Stimulated activated CD8-positive, alpha-beta memory T cell treated with anti-CD3 and anti-CD28 coated beads, Interleukin-7, amount 100 ng/mL, for 4 hours (primary cell): ENCODE measurements around the gene SMIM24.

Source experiments
- DNase-seq, 2 donors: peaks; one replicate each; pipeline ENCODE4 v3.0.0-alpha.2; 2020; ENCODE audit warnings: low read depth in 2 of 2

The SMIM24 gene

DNA sequence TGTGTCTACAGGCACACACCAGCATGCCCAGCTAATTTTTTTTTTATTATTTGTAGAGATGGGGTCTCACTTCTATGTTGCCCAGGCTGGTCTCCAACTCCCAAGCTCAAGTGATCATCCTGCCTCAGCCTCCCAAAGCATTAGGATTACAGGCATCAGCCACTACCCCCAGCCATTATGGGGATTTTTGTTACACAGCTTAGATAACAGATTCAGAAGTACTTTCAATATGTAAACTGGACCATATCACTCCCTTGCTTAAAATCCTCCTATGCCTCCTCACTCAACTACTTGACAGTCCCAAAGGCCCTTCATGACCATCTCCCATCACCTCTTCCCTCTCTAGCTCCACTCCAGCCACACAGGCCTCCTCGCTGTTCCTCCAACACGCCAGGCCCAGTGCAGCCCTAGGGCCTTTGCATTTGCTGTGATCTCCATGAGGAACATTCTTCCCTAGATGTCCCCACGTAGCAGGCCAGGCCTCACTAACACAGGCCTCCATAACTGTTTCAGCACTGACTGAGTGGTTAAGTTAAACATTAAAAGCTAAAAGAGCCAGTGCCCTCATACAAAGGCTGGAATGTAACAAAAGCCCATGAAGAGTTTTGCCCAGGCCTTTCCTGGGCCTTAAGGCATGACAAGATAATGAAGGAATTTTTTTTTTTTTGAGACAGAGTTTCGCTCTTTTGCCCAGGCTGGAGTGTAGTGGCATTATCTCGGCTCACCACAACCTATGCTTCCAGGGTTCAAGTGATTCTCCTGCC, 17.6 kb upstream of the SMIM24 start:
- no peak for DNase-seq

DNA sequence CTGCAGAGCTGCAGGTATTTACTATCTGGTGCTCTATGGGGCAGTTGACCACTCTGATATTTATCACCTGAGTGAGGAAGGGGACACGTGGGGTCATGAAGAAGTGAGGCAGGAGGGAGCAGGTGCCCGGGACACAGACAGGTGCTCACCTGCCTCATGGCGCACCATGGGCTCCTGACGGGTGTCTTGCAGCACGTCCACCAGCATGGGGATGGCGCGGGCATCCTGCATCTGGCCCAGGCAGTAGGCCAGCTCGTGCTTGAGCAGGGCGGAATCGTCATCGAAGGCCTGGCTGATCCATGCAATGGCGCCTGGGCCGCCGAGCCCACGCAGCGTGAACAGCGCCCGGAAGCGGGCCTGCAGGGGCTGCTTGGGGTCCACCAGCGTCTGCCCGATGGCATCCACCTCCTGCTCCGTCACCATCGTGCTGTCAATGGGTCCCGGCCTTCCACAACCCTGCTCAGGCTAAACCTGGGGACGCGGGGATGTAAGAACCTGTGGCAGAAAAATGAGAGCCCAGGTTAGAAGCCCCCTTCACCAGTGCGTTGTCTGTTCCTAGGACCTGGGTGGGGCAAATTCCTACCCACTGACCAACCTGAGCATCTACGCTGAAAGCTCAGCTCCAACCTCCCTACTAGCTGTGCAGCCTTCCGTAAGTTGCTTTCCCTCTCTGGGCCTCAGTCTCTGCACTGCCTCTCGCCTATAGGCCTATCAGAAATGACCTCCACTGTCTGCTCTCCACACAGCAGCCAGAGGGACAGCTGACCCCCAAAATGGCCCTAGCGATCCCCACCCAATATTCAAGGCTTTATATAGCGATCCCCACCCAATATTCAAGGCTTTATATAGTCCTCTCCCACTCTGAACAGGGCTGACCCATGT, 16.3 kb upstream of the SMIM24 start:
- no peak for DNase-seq

DNA sequence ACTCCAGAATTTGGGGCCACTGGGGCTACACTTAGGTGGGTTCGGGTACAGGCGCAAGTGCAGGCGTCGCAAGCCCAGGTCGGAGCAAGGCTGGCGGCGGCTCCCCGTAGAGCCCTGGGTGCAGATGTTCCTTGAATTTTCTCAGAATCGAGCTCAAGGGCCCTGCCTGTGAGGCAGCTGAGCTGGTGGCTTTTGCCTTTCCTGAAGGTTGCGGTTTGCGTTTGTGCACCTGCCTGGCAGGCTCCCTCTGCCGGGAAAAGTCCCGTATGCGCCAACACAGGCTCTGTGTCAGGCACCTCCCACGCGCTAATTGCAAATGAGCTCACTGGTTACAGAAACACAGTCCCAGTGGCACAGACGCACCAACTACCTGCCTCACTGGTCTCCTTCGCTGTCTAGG, 14.2 kb upstream of the SMIM24 start:
- DNase-seq = peak in 1 of 2 donors; percentile 29

DNA sequence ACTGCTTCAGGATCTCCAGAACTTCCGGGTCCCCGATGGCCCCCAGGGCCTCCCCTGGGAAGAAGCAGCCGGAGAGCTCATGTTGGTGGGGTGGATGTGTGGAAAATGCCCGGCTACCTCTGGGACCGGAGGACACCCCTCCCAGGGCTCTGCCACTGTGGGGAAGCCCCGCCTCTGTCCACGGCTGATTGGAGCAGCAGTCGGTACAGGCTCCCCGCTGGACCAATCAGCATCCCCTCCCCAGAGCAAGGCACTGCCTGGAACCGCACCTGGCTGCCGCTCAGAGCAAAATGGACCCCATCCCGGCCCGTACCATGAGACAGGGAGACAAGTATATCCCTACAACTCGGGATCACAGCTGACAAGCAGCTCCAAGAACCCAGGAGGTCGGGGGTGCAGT, 13.7 kb upstream of the SMIM24 start:
- no peak for DNase-seq

DNA sequence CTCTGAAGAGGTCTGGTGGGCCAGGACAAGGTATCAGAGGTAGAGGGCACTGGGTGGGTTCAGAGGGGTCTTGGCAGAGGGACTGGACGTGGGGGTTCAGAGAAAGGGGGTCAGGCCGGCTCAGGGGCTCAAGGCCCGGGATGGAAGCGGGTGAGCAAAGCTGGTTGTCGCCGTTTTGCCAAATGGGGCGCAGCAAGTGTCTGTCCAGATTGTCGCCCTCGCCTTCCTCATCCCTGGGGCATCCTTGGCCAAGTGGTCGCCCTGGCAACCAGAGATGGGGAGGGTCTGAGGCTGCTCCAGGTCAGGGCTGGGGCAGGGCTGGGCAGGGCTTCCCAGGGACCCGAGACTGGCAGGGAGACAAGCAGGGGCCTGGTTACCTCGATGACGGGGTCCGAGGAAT, 13.3 kb upstream of the SMIM24 start:
- DNase-seq = no peak

DNA sequence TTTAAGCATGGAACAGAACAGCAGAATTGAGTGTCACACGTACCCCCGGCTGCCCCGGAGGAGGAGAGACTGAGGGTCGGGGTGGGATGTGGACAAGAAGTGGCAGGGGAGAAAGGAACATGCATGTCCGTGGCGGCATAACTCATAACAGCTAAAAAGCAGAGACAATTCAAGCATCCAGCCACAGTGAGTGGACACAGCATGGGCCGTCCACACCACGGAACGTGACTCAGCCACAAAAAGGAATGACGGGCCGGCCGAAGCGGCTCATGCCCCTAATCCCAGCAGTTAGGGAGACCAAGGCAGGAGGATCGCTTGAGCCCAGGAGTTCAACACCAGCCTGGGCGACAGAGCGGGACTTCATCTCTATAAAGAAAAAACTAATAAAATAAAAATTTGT, 12.6 kb upstream of the SMIM24 start:
- DNase-seq = no peak

DNA sequence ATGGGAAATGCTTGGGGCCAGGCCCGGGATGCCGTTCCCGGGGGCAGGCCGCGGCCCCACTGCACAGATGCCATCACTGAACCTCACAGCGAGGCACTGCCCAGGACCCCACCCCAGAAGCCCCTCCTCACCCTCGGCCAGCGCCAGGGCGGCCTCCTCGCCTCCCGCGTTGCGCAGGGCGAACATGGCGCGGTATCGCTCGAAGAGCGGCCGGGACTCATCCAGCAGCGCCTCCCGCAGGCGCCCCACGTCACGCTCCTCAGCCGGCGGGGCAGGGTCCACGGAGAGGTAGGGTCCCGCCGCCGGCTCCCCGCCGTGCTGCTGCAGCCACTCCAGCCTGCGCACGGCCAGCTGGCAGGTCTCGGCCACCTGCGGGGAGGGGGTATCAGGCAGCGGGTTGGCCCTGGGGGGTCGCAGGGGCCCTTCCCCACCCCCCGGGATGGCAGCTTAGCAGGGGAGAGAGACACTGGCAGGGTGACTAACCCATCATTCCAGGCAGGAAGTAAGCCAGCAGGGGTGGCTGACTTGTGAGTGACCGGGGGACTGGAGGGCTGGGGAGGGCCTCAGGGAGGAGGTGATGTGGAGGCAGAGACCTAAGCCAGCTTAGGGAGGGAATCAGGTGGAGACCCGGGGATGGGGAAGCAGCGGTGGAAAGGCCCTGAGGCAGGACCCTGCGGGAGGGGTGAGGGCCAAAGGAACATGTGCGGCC, 12.0 kb upstream of the SMIM24 start:
- no peak for DNase-seq

DNA sequence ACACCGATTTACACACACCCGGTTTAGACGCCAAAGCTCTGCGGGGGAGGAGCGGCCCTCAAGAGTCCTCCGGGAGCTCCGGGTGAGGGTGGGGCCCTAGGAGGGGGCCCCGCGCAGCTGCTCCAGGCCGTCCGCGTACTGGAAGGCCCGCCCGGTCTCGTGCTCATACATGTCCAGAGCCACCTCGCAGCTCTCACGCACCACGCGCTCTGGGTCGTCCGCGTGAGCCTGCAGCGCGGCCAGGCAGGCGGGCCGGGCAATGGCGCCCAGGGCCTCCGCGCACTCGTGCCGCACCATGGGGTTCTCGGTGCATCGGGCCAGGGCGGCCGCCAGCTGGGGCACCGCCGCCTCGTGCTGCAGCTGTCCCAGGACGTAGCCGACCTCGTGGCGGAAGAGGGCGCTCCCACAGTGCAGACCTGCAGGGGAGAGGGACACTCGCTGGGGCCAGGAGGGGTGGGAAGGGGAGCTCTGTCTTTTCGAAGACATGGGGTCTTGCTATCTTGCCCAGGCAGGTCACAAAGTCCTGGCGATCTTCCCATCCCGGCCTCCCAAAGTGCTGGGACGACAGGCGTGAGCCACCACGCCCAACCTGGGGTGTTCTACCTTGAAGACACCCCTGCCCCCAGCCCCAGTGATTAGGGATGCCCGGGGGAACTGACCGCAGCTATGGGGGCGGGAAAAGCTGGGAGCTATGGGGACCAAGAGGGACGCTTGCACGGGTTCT, 11.2 kb upstream of the SMIM24 start:
- no peak for DNase-seq

DNA sequence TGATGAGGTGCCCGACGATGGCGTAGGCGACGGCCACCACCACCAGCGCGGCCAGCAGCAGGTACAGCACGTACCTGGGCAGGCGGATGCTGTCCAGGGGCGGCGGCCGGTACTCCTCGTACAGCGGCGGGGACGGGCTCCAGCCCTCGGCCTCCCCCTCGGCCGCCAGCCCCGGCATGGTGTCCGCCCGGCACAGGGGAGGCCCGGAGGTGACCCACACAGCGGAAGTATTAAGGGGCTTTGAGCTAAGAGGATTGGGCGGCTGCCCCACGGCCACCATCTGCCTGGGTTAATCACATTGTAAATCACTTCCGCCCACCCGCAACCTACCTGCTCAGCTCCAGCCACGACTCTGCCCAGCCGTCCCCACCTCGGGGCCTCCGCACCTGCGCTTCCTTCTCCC, 2.9 kb upstream of the SMIM24 start, which contains the start of gene SMIM44:
SMIM44 (minus strand) TSS at position 216 of the 403 bp plus-strand sequence; CDS start at position 178, 38 bp downstream.
- DNase-seq = no peak

DNA sequence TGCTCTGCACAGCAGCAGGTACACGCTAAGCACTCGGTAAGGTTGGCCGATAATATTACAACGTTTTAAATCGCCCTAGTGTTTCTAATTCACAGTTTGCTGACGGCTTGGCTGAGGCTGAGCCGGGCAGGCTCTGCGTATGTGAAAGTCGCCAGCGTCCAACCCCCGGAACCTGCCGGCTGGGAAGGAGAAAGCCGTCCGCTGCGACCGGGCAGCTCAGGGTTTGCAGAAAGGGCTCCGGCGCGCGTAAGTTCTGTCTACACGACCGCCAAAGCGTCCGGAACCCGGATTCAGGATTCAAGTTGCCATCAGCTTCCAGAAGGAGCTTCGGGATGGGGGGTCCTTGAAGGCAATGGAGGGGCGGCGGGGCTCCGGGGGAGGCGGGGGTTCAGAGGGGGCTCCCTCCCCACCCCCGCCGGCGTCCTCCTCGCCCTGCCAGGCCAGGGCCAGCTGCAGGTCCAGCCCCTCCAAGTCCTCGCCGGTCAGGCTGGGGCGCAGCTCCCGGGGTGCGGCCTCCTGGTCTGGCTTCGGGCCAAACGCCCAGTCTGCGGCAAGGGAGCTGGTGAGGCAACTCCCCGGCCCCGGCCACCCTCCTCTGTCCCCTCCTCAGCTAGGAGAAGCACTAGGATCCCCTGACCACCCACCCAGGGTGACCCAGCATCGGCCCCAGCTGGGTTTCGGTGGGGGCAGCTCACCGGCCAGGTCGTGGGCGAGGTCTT, 2.3 kb upstream of the SMIM24 start:
- DNase-seq = no peak

DNA sequence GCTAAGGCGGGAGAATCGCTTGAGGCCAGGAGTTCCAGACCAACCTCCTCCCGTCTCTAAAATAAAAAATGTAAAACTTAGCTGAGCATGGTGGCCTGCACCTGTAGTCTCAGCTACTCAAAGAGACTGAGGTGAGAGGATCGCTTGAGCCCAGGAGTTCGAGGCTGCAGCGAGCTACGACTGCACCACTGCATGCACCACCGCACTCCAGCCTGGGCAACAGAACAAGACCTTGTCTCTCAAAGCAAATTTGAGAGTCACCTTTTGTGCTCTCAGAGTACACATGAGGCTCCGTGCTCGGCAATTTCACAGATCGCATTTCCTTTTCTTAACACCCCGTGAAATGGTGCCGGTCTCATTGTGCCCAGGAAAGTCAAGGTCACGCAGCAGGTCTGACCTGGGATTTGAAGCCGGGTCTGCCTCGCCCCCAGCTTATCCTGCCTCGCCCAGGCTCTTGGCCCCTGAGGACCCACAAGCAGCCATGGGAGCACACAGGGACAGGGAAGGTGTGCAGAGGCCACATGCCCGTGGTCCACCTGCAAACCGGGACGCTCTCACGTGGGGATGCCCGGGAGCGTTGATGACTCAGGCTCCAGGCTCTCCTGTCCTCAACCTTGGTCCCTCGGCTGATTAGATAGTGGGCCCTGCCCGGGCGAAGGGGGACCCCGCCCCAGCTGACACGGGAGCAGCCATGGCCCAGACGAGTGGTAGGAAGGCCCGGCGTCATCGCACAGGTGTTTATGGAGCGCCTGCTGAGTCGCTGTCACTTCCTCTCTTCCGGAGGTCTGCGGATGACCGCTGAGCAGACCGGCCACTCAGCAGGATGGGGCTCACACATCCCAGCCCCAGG, 1.1 kb upstream of the SMIM24 start:
- no peak for DNase-seq

DNA sequence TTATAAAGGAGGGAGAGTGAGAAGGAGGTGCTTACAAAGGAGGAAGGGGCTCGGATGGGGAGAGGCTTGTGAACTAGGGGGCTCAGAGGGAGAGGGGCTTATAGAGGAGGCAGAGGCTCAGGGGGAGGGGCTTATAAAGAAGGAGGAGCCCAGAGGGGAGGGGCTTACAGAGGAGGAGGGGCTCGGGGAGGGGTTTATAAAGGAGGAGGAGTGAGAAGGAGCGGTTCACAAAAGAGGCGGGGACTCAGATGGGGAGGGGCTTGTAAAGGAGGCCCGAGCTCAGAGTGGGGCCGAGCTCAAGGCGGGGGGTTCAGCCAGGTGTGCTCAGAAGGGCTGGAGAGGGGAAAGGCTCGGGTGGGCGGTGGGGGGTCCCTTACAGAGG, 500 bp downstream of the SMIM24 start:
- no peak for DNase-seq

DNA sequence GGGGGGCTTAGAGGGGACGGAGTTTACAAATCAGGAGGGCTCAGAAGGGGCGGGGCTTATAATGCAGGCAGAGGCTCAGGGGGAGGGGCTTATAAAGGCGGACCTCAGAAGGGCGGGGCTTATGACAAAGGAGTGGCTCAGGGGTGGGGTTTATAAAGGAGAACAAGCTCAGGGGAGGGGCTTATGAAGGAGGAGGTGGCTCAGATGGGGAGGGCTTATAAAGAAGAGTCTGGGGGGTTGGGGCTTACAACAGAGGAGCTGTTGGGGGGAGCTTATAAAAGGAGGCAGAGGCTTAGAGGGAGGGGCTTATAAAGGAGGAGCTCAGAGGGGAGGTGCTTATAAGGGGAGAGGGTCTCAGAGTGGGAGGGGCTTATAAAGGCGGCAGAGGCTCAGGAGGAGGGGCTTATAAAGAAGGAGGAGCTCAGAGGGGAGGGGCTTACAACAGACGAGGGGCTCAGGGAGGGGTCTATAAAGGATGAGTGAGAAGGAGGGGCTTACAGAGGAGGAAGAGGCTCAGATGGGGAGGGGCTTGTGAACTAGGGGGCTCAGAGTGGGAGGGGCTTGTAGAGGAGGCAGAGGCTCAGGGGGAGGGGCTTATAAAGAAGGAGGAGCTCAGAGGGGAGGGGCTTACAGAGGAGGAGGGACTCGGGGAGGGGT, 1.0 kb downstream of the SMIM24 start:
- DNase-seq = peak in 1 of 2 donors; percentile 17

DNA sequence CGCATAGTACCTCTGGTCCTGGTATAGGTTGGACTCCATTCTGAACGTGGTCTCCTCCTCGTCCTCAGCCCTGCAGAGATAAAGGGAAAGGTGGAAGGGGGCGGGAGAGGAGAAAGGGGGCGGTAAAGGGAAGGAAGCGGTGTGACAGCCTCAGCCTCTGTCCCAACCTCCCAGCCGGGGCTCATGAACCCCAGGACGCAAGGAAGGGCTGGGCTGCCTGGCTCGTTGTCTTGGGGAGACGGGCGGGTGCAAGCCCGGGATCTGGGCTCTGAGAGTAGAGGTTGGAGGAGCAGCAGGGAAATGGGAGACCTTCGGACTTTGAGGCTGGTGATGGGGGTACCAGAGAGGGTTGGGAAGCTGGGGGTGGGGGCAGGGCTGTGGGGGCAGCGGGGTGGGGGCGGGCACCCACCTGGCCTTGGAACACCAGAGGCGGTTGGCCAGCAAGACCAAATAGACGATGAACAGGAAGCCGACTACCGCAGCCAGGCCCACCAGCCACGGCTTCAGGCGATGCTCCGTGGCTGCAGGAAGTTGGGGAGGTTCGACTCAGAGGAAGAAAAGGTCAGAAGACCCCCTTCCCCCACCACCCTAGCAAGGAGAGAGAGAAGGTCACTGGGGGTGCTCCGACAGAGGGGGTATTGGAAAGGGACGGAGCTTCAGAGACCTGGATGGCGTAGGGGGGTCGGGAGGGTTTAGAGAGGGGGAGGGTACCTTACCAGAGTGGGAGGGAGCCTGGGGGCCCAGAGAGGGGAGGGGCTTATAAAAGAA, 1.7 kb downstream of the SMIM24 start:
- no peak for DNase-seq

DNA sequence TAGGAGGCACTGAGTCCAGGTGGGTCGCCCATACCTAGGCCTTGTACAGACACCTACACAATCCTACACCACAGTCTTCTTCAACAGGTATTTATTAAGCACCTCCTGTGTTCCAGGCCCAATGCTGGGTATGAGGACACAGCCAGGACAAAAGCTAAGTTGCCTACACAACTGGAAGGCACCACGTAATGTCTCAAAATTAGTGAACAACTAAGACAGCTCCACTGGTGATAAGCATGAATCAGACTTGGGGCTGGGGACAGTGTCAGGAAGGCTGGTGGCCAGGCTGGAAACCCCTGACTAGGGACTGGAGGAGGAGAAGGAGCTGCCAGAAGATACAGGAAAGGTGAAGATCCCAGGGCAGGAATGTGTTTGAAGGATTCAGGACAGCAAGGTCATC, 2.4 kb downstream of the SMIM24 start:
- DNase-seq = no peak

DNA sequence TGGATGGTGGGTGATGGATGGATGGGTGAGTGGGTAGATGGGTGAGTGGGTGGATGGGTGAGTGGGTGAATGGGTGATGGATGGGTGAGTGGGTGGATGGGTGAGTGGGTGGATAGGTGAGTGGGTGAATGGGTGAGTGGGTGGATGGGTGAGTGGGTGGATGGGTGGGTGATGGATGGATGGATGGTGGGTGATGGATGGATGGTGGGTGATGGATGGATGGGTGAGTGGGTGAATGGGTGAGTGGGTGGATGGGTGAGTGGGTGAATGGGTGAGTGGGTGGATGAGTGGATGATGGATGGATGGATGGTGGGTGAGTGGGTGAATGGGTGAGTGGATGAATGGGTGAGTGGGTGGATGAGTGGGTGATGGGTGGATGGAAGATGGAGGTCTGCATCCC, 2.8 kb downstream of the SMIM24 start:
- DNase-seq = no peak

DNA sequence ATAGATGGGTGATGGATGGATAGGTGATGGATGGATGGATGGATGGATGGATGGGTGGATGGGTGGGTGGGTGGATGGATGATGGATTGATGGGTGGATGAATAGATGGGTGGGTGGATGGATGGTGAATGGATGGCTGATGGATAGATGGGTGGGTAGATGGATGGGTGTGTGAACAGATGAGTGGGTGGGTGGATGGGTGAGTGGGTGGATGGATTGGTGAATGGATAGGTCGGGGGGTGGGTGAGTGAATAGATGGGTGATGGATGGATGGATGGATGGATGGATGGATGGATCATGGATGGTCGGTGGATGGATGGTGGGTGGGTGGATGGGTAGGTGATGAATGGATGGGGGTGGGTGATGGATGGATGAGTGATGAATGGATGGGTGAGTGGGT, 3.5 kb downstream of the SMIM24 start:
- no peak for DNase-seq

DNA sequence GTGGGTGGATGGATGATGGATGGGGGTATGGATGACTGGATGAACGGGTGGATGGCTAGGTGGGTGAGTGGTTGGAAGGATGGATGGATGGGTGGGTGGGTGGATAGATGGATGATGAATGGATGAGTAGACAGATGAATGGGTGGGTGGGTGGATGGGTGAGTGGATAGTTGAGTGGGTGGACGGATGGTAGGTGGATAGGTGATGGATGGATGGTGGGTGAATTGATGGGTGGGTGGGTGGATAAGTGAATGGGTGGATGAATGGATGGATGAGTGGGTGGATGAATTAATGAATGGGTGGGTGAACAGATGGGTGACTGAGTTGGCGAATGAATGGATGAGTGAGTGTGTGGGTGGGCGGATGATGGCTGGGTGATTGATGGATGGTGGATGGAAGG, 4.9 kb downstream of the SMIM24 start:
- no peak for DNase-seq

DNA sequence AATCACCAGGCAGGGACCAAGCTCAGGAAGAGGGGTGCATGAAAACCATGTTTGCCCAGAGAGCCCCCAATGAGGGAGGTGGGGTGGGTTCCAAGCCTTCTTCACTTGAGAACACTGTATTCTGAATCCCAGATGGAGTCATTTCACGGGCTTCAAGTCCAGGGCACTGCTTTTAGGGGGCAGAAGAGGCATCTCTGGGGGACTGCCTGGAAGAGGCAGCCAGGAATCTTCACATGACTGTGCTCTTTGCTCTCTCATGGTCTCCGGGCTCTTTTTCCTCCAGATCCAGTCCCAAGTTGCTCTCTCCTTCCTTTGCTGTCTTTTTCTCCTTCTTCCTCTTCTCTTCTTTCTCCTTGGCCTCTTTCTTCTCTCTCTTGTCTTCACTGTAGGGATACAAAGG, 5.7 kb downstream of the SMIM24 start:
- DNase-seq = no peak
